ENCODE results near the gene PARD3.
"Not testable (repeated sequence)": the region's sequence is repeated elsewhere in the genome, so short reads cannot be mapped to it uniquely, and the experiment has no call there.

PARD3 gene

DNA sequence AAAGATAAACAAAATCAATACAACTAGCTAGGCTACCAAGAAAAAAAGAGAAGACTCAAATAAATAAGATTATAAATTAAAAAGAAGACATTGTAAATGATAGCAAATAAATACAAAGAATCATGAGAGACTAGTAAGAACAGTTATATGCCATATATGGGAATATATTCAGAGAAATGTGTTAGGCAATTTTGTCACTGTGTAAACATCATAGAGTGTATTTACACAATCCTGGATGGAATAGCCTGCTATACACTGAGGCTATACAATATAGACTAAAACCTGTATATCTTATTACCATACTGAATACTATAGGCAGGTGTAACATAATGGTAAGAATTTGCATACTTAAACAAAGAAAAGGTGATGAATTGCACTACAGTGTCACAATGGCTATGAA lies 717.4 kb downstream of the PARD3 start:
- DNase-seq (ENCODE audit: low read depth): no peak

DNA sequence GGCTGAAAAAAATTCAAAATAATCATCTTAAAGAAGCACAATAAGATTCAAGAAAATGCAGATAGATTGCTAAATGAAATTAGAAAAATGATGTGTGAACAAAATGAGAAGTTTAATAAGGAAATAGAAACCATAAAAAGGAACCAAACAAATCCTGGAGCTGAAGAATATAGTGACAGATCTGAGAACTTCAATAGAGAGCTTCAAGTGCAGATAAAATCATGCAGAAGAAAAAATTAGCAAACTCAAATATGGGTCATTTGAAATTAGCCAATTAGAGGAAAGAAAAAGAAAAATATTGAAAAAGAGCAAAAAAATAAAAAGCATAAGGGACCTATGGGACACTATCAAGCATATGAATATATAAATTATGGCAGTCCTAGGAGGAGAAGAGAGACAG lies 720.1 kb downstream of the PARD3 start:
- DNase-seq (ENCODE audit: low read depth): no peak

DNA sequence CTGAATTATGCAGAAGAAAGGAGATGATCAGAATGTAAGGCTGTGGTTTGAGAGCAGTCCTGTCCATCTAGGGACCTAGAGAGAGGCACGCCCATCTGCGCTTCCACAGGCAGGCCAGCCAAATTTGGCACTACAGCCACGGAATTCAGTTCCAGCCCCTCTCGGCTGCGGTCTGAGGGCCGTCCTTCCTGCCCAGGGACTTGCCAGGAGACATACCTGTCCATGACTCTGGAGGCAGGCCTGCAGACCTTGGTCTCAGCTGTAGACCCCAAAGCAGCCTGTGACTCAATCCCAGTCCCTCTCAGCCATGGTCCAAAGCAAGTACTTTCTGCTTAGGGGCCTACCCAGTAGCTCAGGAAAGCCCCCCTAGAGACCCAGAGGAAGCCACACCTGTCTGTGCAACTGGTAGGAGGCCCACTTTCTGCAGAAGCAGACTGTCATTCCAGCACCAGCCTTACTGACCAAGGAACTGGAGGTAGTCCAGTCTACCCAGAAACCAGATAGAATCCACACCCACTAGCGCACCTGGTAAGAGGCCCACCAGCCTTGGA lies 720.9 kb downstream of the PARD3 start:
- DNase-seq (ENCODE audit: low read depth): no peak

DNA sequence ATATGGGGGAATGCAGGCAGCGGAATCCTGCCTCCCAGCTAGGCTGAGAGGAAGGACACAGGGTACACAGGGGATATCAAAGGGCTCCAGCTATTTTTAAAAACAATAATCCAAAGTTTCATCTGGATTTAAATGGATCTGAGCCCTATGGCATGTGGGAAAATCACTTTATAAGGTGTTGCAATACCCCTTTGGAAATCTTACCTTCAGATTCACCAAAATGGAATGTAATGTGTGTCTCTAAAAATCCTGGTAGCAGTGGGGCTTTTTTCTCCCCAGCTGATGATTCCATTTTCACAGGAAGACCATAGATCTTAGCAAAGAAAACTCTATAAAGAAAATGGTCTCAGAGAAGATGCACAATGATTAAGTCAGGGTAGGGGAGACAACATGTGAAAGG lies 722.2 kb downstream of the PARD3 start:
- peak; percentile 47 for DNase-seq (ENCODE audit: low read depth)

DNA sequence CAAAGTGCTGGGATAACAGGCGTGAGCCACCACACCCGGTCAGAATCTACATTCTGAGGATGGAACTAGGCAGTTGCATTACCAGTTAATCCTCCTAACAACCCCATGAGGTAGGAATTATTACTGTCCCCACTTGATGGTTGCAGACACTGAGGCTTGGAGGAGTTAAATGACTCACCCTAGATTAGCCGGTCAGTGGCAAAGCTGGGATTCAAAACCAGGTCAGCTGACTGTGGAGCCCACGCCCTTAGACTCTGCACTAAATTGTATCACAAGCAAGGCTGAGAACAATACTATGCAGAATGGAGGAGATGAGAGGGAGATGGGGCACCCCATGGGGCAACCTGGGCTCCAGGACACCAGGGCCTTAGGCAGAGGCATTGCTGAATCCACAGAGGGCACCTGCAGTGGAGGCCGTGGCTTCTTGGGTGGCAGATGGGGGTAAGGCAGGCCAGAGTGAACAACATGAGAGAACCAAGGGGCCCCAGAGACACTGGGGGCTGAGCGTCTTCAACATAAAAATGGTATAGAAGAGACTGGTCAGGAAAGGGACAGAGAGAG lies 723.4 kb downstream of the PARD3 start:
- DNase-seq (ENCODE audit: low read depth): no peak

DNA sequence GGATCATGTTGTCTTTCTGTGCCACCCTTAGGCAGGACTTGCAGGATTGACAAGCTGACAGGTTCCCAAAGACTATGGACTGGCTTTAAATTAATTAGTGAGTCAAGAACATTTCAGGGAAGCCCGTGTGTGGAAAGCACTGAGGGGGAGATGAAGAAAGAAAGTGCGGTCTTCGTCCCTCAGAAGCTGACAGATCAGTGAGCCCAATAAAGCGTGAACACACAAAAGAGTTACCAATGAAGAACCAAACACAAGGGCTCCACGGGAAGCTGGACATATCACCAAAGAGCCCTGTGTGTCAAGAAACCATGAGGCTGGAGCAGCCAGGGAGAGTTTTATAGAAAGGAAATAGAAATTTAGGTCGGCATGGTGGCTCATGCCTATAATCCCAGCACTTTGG lies 725.8 kb downstream of the PARD3 start:
- DNase-seq (ENCODE audit: low read depth): no peak

DNA sequence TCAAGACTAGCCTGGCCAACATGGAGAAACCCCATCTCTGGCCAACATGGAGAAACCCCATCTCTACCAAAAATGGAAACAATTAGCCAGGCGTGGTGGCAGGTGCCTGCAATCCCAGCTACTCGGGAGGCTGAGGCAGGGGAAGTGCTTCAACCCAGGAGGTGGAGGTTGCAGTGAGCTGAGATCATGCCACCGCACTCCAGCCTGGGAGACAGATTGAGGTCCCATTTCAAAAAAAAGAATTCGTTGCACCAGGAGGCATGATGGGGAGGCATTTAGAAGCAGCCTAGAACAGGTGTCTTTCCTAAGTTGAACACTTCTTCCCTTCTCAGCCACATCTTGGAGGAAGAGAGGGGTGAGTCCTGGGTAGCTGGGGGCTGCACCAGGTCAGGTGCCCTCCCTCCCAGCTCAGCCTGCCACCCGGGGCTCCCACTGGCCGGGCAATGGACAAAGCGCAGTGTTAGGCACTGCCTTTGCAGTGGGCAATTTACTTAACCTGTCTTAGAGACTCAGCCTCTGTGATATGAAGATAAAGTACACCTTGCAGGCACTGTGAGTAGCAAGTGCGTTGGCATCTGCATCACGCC lies 726.8 kb downstream of the PARD3 start:
- DNase-seq (ENCODE audit: low read depth): no peak

DNA sequence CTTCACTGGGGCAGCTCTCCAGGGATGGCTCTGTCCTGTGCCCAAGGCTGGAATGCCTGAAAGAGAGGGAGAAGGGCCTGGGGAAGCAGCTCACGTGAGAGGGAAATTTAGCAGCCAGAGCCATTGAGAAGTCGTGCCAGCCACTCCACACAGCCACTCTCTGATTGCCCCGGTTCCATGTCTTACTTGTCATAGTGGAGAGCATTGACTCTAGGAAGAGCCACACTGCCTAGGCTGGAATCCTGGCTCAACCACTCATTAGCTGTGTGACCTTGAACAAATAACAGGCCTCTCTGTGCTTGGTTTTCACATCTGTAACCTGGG lies 728.0 kb downstream of the PARD3 start:
- no peak for DNase-seq (ENCODE audit: low read depth)

DNA sequence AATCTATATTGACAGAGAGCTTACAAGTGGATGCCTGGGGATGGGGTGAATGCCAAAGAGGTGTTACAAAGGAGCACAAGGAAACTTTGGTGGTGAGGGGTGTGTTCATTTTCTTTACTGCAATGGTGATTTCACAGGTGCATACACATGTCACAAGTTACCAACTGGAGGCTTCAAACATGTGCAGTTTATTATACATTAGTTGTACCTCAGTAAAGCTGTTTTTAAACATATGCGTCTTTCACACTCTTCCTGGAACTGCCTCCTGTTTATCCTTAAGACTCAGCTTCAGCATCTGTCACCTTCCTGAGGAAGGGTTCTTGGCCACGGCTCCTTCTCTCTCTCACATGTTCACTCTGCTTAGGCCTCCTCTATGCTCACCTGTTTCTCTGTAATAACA lies 731.5 kb downstream of the PARD3 start:
- DNase-seq (ENCODE audit: low read depth): no peak

DNA sequence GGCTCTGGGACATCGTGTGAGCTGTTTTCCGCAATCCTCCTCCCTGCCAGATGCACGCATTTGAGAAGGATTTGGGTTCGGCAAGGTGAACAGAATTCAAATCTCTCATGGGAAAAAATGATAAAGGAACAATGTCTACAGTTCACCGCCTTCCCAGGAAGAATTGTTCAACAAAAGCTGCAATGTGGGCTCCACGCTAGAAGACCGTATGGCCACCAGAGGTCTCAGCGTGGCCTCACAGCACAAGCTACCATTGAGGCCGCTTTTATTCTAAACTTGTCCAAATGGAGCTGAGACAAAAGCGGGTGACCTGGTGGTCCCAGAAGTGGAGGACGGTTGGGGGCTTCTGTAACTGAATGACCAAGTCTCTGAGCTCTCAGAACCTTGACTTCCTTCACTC lies 733.1 kb downstream of the PARD3 start:
- no peak for DNase-seq (ENCODE audit: low read depth)

DNA sequence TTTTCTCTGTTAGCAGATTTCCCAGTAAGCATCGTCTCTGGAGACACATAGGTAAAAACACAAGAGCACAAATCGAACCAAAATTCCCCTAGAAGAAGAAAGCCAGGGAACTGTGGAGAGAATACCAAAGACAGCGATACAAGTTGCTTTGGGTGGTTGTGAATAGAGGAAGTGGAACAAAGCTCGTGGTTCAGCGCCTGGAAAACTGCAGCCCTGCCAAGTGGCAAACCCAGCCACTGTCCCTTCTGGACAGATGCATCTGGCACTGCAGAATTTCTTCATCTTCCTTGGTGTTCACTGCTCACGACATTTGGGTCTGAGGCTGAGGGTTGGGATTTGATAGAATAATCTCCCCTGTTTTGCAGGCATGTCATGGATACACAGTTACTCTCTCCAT lies 733.8 kb downstream of the PARD3 start:
- DNase-seq (ENCODE audit: low read depth): no peak

DNA sequence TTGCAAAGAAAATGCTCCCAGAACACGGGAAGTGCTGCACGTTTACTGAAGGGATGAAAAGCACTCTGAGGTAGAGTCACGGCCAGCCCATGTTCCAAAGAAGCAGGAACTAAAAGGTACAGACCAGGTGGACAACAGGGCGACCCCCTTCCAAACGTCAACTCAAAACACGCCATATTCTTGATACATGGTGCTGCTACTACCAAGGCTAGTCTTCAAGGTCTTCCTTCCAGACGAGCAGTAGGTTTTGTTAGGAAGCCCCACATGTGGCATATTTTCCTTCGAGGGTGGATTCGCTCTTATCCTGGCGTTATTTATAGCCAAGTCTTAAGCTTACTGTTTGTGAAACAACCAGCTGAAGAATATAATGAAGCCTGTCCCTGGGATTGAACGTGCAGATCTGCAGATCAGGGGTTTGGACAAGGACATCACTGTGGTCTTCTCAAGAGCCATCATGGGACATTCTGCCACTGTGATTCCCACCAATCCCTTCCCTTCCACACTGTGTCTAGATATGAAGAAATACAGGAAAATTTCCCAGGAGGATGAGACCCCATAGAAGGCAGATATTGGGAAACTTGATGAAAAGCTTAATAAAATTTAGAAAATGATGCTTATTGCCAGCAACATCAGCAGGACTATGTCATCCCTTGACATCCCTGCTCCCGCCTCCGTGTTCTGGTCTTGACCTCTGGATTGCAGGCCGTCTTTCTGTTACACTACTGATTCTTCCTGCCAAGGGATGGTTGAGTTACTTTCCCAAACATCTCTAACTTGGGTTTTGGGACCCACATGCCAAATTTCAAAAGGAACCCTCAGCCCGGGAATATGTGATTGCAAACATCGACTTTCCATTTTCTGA lies 734.4 kb downstream of the PARD3 start:
- no peak for DNase-seq (ENCODE audit: low read depth)

DNA sequence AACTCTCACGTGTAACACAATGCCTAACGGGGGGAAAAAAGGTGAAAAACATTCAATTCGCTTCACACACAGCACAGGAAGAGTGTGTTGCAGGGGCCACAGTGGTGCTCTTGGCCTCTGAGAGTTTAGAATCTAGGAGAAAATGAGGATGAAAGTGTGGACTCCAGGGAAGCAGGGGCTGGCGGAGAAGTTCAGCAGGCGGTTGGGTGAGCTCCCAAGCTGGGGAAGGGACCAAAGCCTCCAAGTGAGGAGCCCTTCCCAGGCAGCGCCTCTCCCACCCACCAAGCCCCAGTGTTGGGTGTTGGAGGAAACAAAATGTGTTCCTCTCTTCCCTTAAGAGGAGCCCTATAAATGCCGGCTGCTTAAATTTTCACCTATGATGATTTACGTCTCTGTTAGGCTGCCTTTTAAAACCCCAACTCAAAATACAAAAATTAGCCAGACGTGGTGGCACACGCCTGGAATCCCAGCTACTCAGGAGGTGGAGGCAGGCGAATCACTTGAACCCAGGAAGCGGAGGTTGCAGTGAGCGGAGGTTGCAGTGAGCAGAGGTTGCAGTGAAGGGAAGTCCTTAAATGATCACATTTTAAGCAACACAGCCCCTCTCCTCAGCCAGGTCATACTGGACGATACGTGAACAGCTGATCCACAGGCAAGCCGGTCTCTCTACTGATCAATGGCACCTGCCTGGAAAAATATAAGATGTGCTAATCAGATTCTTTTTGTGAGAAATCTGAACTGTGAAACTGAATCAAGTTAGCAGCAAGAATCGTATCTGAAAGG lies 735.2 kb downstream of the PARD3 start:
- no peak for DNase-seq (ENCODE audit: low read depth)

DNA sequence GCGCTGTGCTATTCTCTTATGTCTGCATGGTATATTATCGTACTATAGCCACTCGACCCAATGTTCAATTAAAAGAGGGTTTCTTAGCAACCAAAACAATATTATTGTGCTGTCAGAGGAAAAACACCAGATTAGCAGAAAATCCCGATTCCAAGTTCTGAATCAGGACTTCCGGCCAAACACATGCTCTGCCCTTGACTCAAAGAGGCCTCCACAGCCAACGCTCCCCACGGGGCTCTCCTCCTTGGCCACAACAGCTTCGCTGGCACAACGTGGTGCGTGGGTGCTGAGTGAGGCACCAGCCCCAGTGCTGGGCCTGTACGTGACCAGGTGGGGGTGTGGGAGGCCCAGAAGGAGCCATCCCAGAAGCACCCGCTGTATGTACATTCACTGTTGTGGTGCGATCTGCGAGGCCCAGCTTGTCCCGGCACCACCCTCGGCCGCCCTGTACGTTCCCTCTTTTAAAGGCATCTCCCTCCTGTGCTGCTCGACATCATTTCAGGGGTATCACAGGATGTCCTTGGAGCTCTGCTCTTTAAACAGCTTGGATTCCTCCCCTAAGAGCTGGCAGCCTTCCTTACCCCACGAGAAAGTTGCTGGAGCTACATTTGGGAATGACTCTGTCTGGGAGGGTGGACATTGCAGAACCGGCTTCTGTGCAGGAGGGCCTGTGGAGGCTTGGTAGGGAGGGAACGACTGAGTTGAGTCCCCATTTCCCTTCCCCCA lies 736.2 kb downstream of the PARD3 start:
- peak; percentile 19 for DNase-seq (ENCODE audit: low read depth)

DNA sequence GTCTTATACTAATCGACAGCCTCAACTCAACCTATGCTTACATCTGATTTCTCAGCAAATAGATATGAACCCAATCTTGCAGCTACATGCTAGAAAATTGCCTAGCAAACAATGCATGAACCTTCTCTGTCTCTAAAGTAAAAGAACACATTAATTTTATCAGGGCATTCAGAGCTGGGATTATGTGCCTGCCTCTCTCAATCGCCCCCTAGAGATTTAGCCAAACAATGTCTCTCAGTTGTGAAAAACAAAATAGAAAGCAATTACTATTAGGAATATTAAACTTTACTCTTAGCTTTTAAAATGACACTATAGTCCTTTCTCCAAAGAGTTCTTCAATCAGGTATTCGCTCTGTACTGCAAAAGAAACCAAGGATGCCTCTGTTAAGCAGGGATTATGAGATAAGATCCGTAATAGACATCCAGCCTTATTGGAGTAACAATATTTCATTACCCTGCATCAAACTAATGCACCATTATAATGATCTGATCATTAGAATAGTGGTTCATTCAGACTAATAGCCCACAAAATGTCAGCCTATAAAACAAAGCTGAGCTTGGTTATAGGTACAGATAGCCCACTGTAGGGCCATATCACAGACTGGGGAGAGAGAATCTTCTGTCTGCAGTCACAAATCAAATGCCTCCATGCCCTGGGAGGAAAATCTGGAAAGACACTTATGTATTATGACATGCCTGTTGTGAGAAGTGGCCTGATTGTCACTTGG lies 736.9 kb downstream of the PARD3 start:
- no peak for DNase-seq (ENCODE audit: low read depth)

DNA sequence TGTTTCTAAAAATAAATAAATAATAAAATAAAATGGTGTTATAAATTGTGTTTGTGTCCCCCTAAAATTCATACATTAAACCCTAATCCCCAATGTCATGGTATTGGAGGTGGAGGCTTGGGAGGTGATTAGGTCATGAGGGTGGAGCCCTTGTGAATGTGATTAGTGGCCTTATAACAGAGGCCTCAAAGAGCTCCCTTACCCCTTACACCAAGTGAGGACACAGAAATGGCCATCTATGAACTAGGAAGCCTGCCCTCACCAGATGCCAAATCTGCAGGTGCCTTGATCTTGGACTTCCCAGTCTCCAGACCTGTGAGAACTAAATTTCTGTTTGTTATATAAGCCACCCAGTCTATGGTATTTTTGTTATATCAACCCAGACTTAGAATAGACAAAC lies 738.7 kb downstream of the PARD3 start:
- no peak for DNase-seq (ENCODE audit: low read depth)

DNA sequence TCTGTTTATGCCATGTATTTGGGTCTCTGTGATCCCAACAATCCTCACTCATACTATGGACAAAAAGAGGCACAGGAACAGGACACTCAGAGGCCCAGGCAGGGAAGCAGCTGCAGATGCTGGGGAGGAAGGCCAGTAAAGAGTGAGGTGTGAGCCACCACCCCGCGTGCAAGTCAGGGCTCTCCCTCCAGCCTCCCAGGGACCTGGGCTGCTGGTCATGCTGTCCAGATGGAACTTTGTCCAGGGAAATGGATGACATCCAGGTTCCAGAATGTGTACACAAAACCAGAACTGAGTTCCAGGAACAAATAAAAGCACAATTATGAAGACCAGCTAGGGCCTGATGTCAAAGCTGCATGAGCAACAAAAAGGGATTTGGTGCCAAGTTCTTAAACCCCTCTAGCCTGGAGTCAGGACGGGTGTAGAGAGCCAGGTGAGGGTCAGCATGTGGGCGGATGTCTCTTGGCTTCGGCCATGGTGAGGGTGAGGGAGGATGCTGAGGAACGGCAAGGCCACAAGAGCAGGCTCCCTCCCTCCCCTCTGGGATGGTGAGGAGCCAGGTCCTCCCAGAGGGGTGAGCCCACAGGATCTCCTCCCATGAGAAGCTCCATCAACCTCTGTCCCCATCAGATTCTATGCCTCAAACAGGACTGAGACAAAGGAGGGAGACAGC lies 739.7 kb downstream of the PARD3 start:
- DNase-seq (ENCODE audit: low read depth): no peak

DNA sequence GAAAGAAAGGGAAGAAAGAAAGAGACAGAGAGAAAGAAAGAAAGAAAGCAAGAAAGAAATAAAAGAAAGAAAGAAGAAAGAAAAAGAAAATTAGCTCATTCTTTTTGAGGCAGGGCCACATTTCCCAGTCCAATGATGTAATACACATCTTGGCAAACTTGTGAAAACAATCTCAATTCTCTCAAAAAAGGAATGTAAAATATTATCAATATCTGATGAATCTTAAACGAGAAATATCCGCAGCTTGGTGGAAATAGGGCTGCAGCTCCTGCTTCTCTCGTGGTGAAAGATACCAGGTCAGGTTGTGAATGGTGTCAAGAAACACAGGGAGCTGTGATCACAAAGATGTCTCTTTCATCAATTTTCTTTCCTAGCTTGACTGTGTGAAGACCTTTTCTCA lies 741.0 kb downstream of the PARD3 start:
- no peak for DNase-seq (ENCODE audit: low read depth)

DNA sequence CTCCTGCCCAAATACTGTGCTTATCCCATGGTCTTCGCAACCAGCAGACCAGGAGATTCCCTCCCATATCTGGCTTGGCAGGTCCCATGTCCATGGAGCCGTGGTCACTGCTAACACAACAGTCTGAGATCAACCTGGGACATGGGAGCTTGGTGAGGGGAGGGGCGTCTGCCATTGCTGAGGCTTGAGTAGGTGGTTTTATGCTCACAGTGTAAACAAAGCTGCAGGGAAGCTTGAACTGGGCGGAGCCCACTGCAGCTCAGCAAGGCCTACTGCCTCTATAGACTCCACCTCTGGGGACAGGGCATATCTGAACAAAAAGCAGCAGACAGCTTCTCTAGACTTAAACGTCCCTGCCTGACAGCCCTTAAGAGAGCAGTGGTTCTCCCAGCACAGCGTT lies 747.4 kb downstream of the PARD3 start:
- not testable (repeated sequence) for DNase-seq (ENCODE audit: low read depth)

DNA sequence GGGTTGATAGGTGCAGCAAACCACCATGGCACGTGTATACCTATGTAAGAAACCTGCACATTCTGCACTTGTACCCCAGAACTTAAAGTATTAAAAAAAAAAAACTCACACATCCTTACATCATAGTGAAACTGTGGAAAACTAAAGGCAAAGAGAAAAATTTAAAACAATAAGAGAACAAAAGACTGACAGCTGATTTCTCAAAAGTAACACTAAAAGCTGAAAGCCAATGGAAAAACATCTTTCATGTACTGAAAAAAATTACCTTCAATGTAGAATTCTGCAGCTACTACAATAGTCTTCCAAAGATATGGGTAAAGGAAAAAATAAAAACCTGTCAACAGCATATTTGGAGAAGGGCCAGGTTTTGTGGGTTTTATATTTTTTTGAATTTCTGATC lies 751.5 kb downstream of the PARD3 start:
- DNase-seq (ENCODE audit: low read depth): no peak

DNA sequence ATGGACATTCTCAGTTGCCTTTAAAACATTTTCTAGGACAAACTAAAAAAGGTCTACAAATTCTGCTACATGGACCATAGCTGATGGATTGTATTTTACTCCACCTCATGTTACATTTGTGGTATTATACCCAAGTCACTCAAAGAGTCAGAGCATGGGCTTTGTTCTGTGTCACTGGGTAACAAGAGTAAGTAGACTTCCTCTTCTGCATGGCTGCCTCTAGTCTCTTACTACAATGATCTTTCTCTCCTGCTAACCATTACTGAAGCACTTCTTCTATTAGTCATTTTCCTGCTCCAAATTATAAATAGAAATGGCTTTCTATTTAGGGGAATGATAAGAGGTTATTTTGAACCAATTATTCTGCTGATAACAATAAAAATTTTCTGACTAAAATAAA lies 753.3 kb downstream of the PARD3 start:
- peak; percentile 15 for DNase-seq (ENCODE audit: low read depth)

Data from EH (cell line).